Stimulated activated effector memory CD8-positive, alpha-beta T cell treated with anti-CD3 and anti-CD28 coated beads, Interleukin-12 subunit alpha, Interleukin-12 subunit beta, amount 100 ng/mL, for 72 hours (primary cell): ENCODE measurements around the gene SYNE2.

ENCODE experiments used
- ATAC-seq: fragments of 150-1000 bp; cut with Tn5 transposase; 2 replicates; pipeline ENCODE4 v1.10.0; 2021
- DNase-seq, 2 donors: peaks; one replicate each; pipeline ENCODE4 v3.0.0; 2021 to 2022; ENCODE audit warnings: low spot score in 2 of 2
- H3K27ac Mint-ChIP-seq: one replicate; pipeline ENCODE4 v1.8.0; 2022; ENCODE audit warnings: mild to moderate bottlenecking, mixed read lengths
- H3K36me3 Mint-ChIP-seq: one replicate; pipeline ENCODE4 v1.8.0; 2022; ENCODE audit warnings: mild to moderate bottlenecking, mixed read lengths
- H3K4me1 Mint-ChIP-seq: one replicate; pipeline ENCODE4 v1.8.0; 2022; ENCODE audit warnings: mixed read lengths
- H3K4me3 Mint-ChIP-seq: one replicate; pipeline ENCODE4 v1.8.0; 2022; ENCODE audit warnings: mild to moderate bottlenecking, mixed read lengths
- H3K9me3 Mint-ChIP-seq: one replicate; pipeline ENCODE4 v1.8.0; 2022; ENCODE audit warnings: mixed read lengths

The SYNE2 gene

DNA sequence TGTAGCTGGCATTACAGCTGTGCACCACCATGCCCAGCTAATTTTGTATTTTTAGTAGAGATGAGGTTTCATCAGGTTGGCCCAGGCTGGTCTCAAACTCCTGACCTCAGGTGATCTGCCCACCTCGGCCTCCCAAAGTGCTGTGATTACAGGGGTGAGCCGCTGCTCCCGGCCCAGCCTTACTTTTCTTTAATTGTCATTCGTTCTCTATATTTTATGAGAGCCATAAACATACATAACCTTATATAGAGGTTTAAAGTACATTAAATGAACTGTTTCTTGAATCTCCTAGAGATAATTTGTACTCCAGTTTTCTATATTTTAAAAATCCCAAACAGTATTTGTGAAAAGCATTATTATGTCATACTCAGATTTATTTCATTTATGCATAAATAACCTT is 98.6 kb downstream of the SYNE2 start:
- ATAC-seq (no peak), DNase-seq (no peak)
- H3K4me1 Mint-ChIP-seq = peaks cover 14% of the 10 kb centered on the region
- H3K9me3 Mint-ChIP-seq = no peaks in the 10 kb centered on the region
- no peak overlapping the region for H3K27ac Mint-ChIP-seq
- H3K36me3 Mint-ChIP-seq = peaks cover 48% of the 10 kb centered on the region
- no peak overlapping the region for H3K4me3 Mint-ChIP-seq

- H3K36me3 Mint-ChIP-seq = peaks cover 57% of the 10 kb centered on the region
- no peak overlapping the region for H3K4me3 Mint-ChIP-seq
- H3K27ac Mint-ChIP-seq = peak overlapping the region; percentile 60
- no peaks in the 10 kb centered on the region for H3K9me3 Mint-ChIP-seq
- peaks cover 14% of the 10 kb centered on the region for H3K4me1 Mint-ChIP-seq
- no peak for DNase-seq
- no peak for ATAC-seq
Measured at GRCh38 chr14:63952053-63952932, 99.5 kb downstream of the SYNE2 start.

DNA sequence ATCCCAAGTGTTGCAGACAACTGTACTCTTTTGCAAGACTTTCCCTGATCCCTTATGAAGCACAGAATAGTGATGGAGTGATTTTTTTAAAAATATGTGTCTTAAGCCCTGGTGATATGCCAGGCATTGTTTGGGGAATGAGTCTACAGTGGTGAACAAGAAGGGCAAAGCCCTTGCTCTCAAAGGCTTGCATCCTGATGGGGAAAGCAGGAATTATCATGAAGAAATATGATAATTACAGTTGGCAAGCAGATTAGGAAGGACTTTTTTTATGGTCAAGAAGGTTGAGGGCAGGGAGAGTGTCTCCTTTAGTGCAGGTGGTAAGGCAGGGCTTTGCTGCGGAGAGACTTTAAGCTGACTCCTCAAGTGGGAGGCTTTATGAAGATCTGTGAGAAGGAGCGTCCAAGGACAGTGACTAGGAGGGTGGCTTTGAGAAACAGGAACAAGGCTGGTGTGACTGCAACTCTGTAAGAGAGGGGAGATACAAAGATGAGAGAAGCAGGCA is 100.2 kb downstream of the SYNE2 start:
- ATAC-seq = no peak
- peak overlapping the region; percentile 60 for H3K27ac Mint-ChIP-seq
- peaks cover 62% of the 10 kb centered on the region for H3K36me3 Mint-ChIP-seq
- peaks cover 14% of the 10 kb centered on the region for H3K4me1 Mint-ChIP-seq
- DNase-seq = no peak
- no peak overlapping the region for H3K4me3 Mint-ChIP-seq
- H3K9me3 Mint-ChIP-seq = no peaks in the 10 kb centered on the region

GRCh38 chr14:63956326-63956725 is 103.5 kb downstream of the SYNE2 start:
- DNase-seq (no peak), ATAC-seq (no peak)
- Mint-ChIP-seq H3K9me3 (no peaks in the 10 kb centered on the region), H3K36me3 (peaks cover 68% of the 10 kb centered on the region), H3K27ac (no peak overlapping the region), H3K4me3 (no peak overlapping the region), H3K4me1 (peaks cover 14% of the 10 kb centered on the region)

GRCh38 chr14:63960926-63961567 is 108.2 kb downstream of the SYNE2 start:
- H3K4me3 Mint-ChIP-seq = no peak overlapping the region
- H3K9me3 Mint-ChIP-seq = no peaks in the 10 kb centered on the region
- DNase-seq (no peak), ATAC-seq (no peak)
- H3K4me1 Mint-ChIP-seq = no peaks in the 10 kb centered on the region
- peaks cover 65% of the 10 kb centered on the region for H3K36me3 Mint-ChIP-seq
- peak overlapping the region; percentile 14 for H3K27ac Mint-ChIP-seq

- no peak for DNase-seq
- H3K36me3 Mint-ChIP-seq = peaks cover 65% of the 10 kb centered on the region
- H3K9me3 Mint-ChIP-seq = no peaks in the 10 kb centered on the region
- H3K27ac Mint-ChIP-seq = no peak overlapping the region
- no peak overlapping the region for H3K4me3 Mint-ChIP-seq
- no peak for ATAC-seq
- no peaks in the 10 kb centered on the region for H3K4me1 Mint-ChIP-seq
Measured at GRCh38 chr14:63962906-63963305, 110.1 kb downstream of the SYNE2 start.

- H3K4me1 Mint-ChIP-seq = no peaks in the 10 kb centered on the region
- no peak for DNase-seq
- H3K4me3 Mint-ChIP-seq = no peak overlapping the region
- no peaks in the 10 kb centered on the region for H3K9me3 Mint-ChIP-seq
- H3K36me3 Mint-ChIP-seq = peaks cover 65% of the 10 kb centered on the region
- ATAC-seq = no peak
- no peak overlapping the region for H3K27ac Mint-ChIP-seq
Measured at GRCh38 chr14:63963439-63963838, 110.6 kb downstream of the SYNE2 start.

GRCh38 chr14:63964113-63964512 is 111.3 kb downstream of the SYNE2 start:
- no peak for ATAC-seq
- Mint-ChIP-seq H3K27ac (no peak overlapping the region), H3K4me1 (no peaks in the 10 kb centered on the region), H3K36me3 (peaks cover 67% of the 10 kb centered on the region), H3K4me3 (no peak overlapping the region), H3K9me3 (no peaks in the 10 kb centered on the region)
- no peak for DNase-seq

GRCh38 chr14:63966407-63966806 is 113.6 kb downstream of the SYNE2 start:
- no peak for ATAC-seq
- Mint-ChIP-seq H3K4me1 (no peaks in the 10 kb centered on the region), H3K9me3 (no peaks in the 10 kb centered on the region), H3K27ac (no peak overlapping the region), H3K4me3 (no peak overlapping the region), H3K36me3 (peaks cover 77% of the 10 kb centered on the region)
- DNase-seq = no peak

DNA sequence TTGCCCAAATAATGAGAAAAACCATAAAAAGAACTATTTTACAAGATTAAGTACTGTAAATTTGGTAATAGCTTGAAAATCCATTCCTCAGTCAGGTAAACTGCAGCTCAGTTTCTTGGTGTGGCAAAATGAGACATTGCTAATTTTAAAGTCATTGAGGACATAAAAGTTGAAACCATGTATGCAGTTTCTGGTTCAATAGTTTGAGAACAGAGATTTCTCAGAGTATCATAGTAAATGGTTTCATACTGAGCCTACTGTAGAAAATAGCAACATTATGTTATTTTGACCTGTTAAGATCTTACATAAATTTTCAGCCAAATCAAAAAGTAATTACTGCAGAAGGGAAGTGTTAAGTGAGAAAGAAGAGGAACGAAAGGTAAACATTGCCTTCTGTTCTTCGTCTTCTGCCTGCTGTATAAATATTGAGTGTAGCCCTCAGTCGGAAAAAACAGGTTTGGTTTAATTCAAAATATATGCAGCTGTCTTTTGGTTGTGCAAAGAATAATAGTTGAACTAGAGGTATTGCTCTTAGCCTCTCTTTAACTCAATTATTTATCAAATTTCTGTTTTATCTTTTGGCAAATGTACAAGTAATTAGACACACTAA is 119.6 kb downstream of the SYNE2 start:
- Mint-ChIP-seq H3K4me1 (no peaks in the 10 kb centered on the region), H3K36me3 (peaks cover 75% of the 10 kb centered on the region), H3K9me3 (no peaks in the 10 kb centered on the region), H3K27ac (no peak overlapping the region), H3K4me3 (no peak overlapping the region)
- ATAC-seq = no peak
- no peak for DNase-seq

- Mint-ChIP-seq H3K36me3 (peaks cover 78% of the 10 kb centered on the region), H3K9me3 (no peaks in the 10 kb centered on the region), H3K4me3 (no peak overlapping the region), H3K27ac (no peak overlapping the region), H3K4me1 (no peaks in the 10 kb centered on the region)
- DNase-seq (no peak), ATAC-seq (no peak)
Measured at GRCh38 chr14:63974176-63974575, 121.4 kb downstream of the SYNE2 start.

- H3K36me3 Mint-ChIP-seq = peaks cover 73% of the 10 kb centered on the region
- DNase-seq (no peak), ATAC-seq (no peak)
- no peak overlapping the region for H3K4me3 Mint-ChIP-seq
- H3K4me1 Mint-ChIP-seq = peaks cover 10% of the 10 kb centered on the region
- peak overlapping the region; percentile 26 for H3K27ac Mint-ChIP-seq
- H3K9me3 Mint-ChIP-seq = no peaks in the 10 kb centered on the region
Measured at GRCh38 chr14:63981569-63981968, 128.8 kb downstream of the SYNE2 start.

- peaks cover 10% of the 10 kb centered on the region for H3K4me1 Mint-ChIP-seq
- no peak for ATAC-seq
- H3K27ac Mint-ChIP-seq = peak overlapping the region; percentile 26
- no peaks in the 10 kb centered on the region for H3K9me3 Mint-ChIP-seq
- no peak overlapping the region for H3K4me3 Mint-ChIP-seq
- peaks cover 73% of the 10 kb centered on the region for H3K36me3 Mint-ChIP-seq
- DNase-seq = no peak
Measured at GRCh38 chr14:63982156-63982555, 129.4 kb downstream of the SYNE2 start.

DNA sequence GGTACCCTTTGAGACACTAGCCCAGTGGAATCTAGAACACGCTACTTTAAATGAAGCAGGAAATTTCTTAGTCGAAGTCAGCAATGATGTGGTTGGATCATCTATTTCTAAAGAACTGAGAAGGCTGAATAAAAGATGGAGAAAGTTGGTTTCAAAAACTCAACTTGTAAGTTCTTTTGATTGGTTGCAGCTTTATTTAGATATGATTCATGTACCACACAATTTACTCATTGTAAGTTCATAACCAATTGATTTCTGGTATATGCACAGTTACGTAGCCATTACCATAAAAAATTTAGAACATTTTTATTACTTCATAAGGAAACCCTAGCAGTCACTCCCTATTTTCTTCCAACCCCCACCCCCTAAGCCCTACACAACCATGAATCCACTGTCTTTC is 129.8 kb downstream of the SYNE2 start:
- DNase-seq (no peak), ATAC-seq (peak; percentile 67)
- H3K9me3 Mint-ChIP-seq = no peaks in the 10 kb centered on the region
- no peak overlapping the region for H3K27ac Mint-ChIP-seq
- H3K36me3 Mint-ChIP-seq = peaks cover 72% of the 10 kb centered on the region
- H3K4me3 Mint-ChIP-seq = no peak overlapping the region
- peaks cover 10% of the 10 kb centered on the region for H3K4me1 Mint-ChIP-seq

DNA sequence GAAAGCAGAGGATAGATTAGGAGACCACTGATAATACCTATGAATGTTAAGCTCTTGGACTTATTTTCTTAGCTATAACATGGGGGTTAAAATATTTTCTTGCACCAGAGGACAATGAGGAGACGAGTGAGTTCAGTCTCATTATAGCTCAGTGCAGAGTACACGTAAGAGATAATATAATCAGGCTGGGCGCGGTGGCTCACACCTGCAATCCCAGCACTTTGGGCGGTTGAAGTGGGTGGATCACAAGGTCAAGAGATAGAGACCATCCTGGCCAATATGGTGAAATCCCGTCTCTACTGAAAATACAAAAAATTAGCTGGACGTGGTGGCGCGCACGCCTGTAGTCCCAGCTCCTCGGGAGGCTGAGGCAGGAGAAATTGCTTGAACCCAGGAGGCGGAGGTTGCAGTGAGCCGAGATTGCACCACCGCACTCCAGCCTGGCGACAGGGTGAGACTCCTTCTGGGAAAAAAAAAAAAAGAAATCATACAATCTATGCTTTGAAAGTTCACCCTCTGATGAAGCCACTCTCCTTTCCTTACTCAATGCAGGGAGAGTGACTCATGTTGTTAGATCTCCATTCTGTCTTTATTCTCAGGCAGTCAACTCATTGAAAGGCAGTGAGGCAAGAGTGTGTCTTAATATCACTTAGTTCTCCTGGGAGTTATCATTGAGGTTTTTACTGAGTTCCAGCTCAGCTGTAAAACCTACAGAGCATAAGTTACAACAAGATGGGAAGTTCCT is 134.2 kb downstream of the SYNE2 start:
- H3K4me3 Mint-ChIP-seq = no peak overlapping the region
- no peak for DNase-seq
- H3K4me1 Mint-ChIP-seq = peaks cover 21% of the 10 kb centered on the region
- H3K9me3 Mint-ChIP-seq = no peaks in the 10 kb centered on the region
- peak; percentile 57 for ATAC-seq
- peak overlapping the region; percentile 11 for H3K27ac Mint-ChIP-seq
- peaks cover 68% of the 10 kb centered on the region for H3K36me3 Mint-ChIP-seq
